ENCODE results near the gene FZD2.

Gene FZD2

DNA sequence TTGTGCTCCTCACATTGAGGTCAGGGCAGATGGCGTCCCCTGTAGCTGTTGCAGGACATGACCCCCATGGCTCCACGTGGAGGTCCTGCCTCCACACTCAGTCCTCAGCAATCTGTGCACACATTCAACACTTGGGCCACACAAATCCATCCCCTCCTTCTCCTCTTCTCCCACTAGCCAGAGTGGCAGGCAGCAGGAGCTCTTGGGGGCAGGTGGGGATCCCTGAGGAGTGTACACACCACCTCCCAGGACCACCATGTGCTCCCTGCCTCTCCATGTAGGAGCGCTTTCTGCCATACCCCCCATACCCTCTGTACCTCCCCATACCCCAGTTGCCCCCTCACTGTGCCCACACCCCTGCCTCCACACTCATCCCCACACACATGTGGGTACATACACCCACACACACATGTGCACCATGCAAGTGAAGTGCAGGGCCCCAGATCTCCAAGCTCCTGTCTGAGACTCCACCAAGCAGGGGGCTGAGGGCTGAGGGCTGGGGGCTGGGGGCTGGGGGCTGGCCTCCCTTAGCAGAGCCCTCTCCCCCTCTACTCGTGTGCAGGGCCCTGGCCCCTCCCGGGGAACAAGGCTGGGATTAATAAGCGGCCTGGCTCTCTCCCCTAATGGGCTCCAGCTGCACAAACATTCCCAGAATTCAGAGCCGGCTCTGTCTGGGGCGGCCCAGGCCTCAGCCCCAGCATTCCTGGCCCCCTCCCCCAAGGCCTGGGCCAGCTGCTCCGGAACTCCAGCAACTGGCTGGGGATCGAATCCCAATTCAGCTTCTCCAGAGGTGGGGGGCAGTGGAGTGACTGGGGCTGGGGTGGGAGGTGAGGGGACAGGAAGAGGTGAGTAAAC lies 50.8 kb downstream of the FZD2 start:
- no peak for DNase-seq (ENCODE audit: low read depth in 2 of 2)

GRCh38 chr17:44608727-44609435 lies 51.6 kb downstream of the FZD2 start:
- DNase-seq (ENCODE audit: low read depth in 2 of 2), result no peak

GRCh38 chr17:44610331-44610730 lies 53.0 kb downstream of the FZD2 start:
- DNase-seq (ENCODE audit: low read depth in 2 of 2), result no peak
